GM12878 (cell line): Measurements from ENCODE around the gene ZMYND15. TPM values are rescaled to one million over a fixed set of nuclear protein-coding genes. Genes with fewer than 3 reads are reported as not detected.

ENCODE experiments used
- ATAC-seq: fragments of 200-7000 bp; cut with Tn5 transposase; 3 replicates; pipeline ENCODE4 v1.9.1; 2020; ENCODE audit warnings: mild to moderate bottlenecking, moderate library complexity
- BruUV-seq: library from RNA; stranded (reverse); fragments of 400-500 nt; replicated peaks from 2 replicates; lab custom pipeline; 2021; lab: Mats Ljungman, UMichigan
- CTCF ChIA-PET: fragments of 300-600 bp; sonication (Branson Sonifier 250); formaldehyde crosslinking; extraction: SDS; loops from one replicate; lab custom pipeline; 2021; ENCODE audit warnings: inconsistent platforms; lab: Yijun Ruan, JAX
- POLR2A ChIA-PET: fragments of 350-600 bp; formaldehyde crosslinking; extraction: SDS; loops from one replicate; lab custom pipeline; 2021; ENCODE audit warnings: inconsistent platforms; lab: Charles Lee
- RAD21 ChIA-PET: fragments of 300-600 bp; sonication (Branson Sonifier 250); formaldehyde crosslinking; loops from one replicate; lab custom pipeline; 2023; ENCODE audit warnings: antibody characterized with exemption; ENCODE audit not compliant: unreplicated experiment; lab: Charles Lee
- SMC1A ChIA-PET: fragments of 300-600 bp; sonication (Branson Sonifier 250); formaldehyde crosslinking; loops from one replicate; lab custom pipeline; 2023; ENCODE audit not compliant: unreplicated experiment, uncharacterized antibody; lab: Charles Lee
- DNase-seq: peaks from one replicate; pipeline ENCODE4 v3.0.0-alpha.2; 2011; ENCODE audit warnings: low read depth, low spot score
- FAIRE-seq: peaks from 3 replicates; lab custom pipeline; 2011; peaks lifted over from hg19 to GRCh38; lab: Jason Lieb, UNC
- H2AFZ ChIP-seq: 2 replicates; pipeline ENCODE4 v1.6.0; 2011; ENCODE audit warnings: low read depth, low read length, control low read depth; ENCODE audit not compliant: control insufficient read depth
- H3K27ac ChIP-seq: 2 replicates; pipeline ENCODE4 v1.5.1; 2011; ENCODE audit warnings: control low read depth; ENCODE audit not compliant: control insufficient read depth, insufficient read depth
- H3K27me3 ChIP-seq, 2 experiments: replicated peaks in 1 of 2; 2 replicates each; pipeline versions ENCODE4 v1.6.0 to v1.6.1; 2011; ENCODE audit warnings: low read length in 1 of 2; ENCODE audit not compliant: control insufficient read depth in 2 of 2, insufficient read depth in 2 of 2
- H3K36me3 ChIP-seq, 2 experiments: 2 replicates each; pipeline ENCODE4 v1.5.1; 2011; ENCODE audit warnings: low read length in 1 of 2; ENCODE audit not compliant: control insufficient read depth in 2 of 2, insufficient read depth in 2 of 2
- H3K4me1 ChIP-seq: 2 replicates; pipeline ENCODE4 v1.6.1; 2011; ENCODE audit warnings: mild to moderate bottlenecking, low read length, moderate library complexity, mixed read lengths; ENCODE audit not compliant: control insufficient read depth, insufficient read depth
- H3K4me2 ChIP-seq: 2 replicates; pipeline ENCODE4 v1.6.0; 2011; ENCODE audit warnings: control low read depth; ENCODE audit not compliant: control insufficient read depth, insufficient read depth
- H3K4me3 ChIP-seq: fragments of 200-600 bp; sonication (generic); 2 replicates; pipeline ENCODE4 v1.5.1; 2016
- H3K79me2 ChIP-seq: 2 replicates; pipeline ENCODE4 v1.6.0; 2011; ENCODE audit warnings: low read length; ENCODE audit not compliant: control insufficient read depth, insufficient read depth
- H3K9ac ChIP-seq: 2 replicates; pipeline ENCODE4 v1.8.0; 2011; ENCODE audit warnings: low read length, control low read depth, mixed read lengths; ENCODE audit not compliant: control insufficient read depth, insufficient read depth
- H3K9me3 ChIP-seq: replicated peaks from 3 replicates; pipeline ENCODE4 v1.5.1; 2011; ENCODE audit warnings: mild to moderate bottlenecking, low read length; ENCODE audit not compliant: control insufficient read depth, insufficient read depth
- H4K20me1 ChIP-seq: 2 replicates; pipeline ENCODE4 v1.6.0; 2011; ENCODE audit not compliant: control insufficient read depth, insufficient read depth
- CHD2 ChIP-seq: IDR thresholded peaks from 2 replicates; pipeline ENCODE4 v1.6.1; 2011; ENCODE audit warnings: low read depth, low read length, improper control_type of control experiment, borderline replicate concordance
- KDM1A ChIP-seq: fragments of 200-600 bp; sonication (generic); IDR thresholded peaks from 2 replicates; pipeline ENCODE4 v1.6.1; 2016; ENCODE audit warnings: borderline replicate concordance
- MEF2A ChIP-seq: IDR thresholded peaks from 2 replicates; pipeline ENCODE4 v1.6.1; 2011; ENCODE audit warnings: low read depth, mild to moderate bottlenecking, low read length, moderate library complexity; ENCODE audit not compliant: insufficient read depth
- POLR2AphosphoS2 ChIP-seq: IDR thresholded peaks from 2 replicates; pipeline ENCODE4 v1.6.1; 2011; ENCODE audit warnings: low read depth, mild to moderate bottlenecking, low read length, improper control_type of control experiment, moderate library complexity
- SRF ChIP-seq, 2 experiments: IDR thresholded peaks; 2 replicates each; pipeline ENCODE4 v1.6.1; 2011; ENCODE audit warnings: low read depth in 2 of 2, low read length in 2 of 2, mild to moderate bottlenecking in 1 of 2, moderate library complexity in 1 of 2
- SUZ12 ChIP-seq: fragments of 200-600 bp; sonication (generic); IDR thresholded peaks from one replicate; pipeline ENCODE4 v1.6.1; 2018; ENCODE audit warnings: antibody characterized with exemption, mild to moderate bottlenecking; ENCODE audit not compliant: unreplicated experiment
- ZNF217 ChIP-seq: fragments of 450-650 bp; IDR thresholded peaks from 2 replicates; pipeline ENCODE4 v1.6.1; 2017; ENCODE audit warnings: antibody characterized with exemption, mild to moderate bottlenecking
- ZNF274 ChIP-seq: IDR thresholded peaks from one replicate; pipeline ENCODE4 v1.8.0; 2011; ENCODE audit not compliant: insufficient read length, insufficient read depth
- ZZZ3 ChIP-seq: IDR thresholded peaks from 2 replicates; pipeline ENCODE4 v1.6.1; 2011; ENCODE audit warnings: low read depth; ENCODE audit not compliant: control insufficient read depth, insufficient read length
- WGBS: methylation state at CpG from one replicate; pipeline ENCODE4 v1.1.6; 2016; ENCODE audit warnings: low lambda C conversion rate; ENCODE audit not compliant: insufficient replicate concordance, insufficient coverage; ENCODE audit errors: missing lambda C conversion rate; 5-methylcytosine and 5-hydroxymethylcytosine counted together
- in situ Hi-C: fragments of 300-500 bp; cut with MboI; formaldehyde crosslinking; loops from 9 replicates; pipeline ENCODE4 v1.14.3; 2018; ENCODE audit warnings: mixed read lengths
- intact Hi-C: fragments of 100-400 bp; cut with micrococcal nuclease; formaldehyde crosslinking; loops from one replicate; pipeline ENCODE4 v1.14.2; 2022; ENCODE audit not compliant: unreplicated experiment
- polyA plus RNA-seq, 11 experiments: library from polyadenylated mRNA; depleted of rRNA in 4 of 11; unstranded in 6 of 11; stranded (reverse) in 5 of 11; fragments of >200 nt; fragmentation: Nextera tagmentation in 4 of 11; fragmentation: Illumina TruSeq in 1 of 11; extraction: Ambion mirVana in 4 of 11; extraction: Trizol in 1 of 11; gene quantifications; 1 replicate in 1 of 11; 2 replicates in 10 of 11; pipeline versions ENCODE4 v1.2.1 to v1.2.3, GENCODE V29; 2011 to 2016; ENCODE audit warnings: inconsistent platforms in 2 of 11, missing spikeins in 2 of 11, low read depth in 1 of 11
- total RNA-seq, 4 experiments: library from RNA; depleted of rRNA in 3 of 4; stranded (reverse); fragments of >200 nt in 3 of 4; fragmentation: Illumina TruSeq in 1 of 4; extraction: Trizol in 1 of 4; gene quantifications; 2 replicates each; pipeline versions ENCODE4 v1.2.1 to v1.2.3, GENCODE V29; 2013 to 2021
- TF ChIP-seq, protein P1 (sequence below): IDR thresholded peaks from 2 replicates; pipeline ENCODE4 v1.6.1; 2011; ENCODE audit warnings: low read depth, low read length, improper control_type of control experiment, borderline replicate concordance
- TF ChIP-seq, protein P2 (sequence below): fragments of 450-650 bp; IDR thresholded peaks from 2 replicates; pipeline ENCODE4 v1.6.1; 2017; ENCODE audit warnings: antibody characterized with exemption, mild to moderate bottlenecking, moderate library complexity

Gene ZMYND15
- total and polyA plus RNA-seq, 10 of the 15 experiments (the other 5 are each of a cell fraction or from before 2014, with no cell fraction given) = 0.03 to 0.17 (median 0.06) TPM; not detected in 4

DNA sequence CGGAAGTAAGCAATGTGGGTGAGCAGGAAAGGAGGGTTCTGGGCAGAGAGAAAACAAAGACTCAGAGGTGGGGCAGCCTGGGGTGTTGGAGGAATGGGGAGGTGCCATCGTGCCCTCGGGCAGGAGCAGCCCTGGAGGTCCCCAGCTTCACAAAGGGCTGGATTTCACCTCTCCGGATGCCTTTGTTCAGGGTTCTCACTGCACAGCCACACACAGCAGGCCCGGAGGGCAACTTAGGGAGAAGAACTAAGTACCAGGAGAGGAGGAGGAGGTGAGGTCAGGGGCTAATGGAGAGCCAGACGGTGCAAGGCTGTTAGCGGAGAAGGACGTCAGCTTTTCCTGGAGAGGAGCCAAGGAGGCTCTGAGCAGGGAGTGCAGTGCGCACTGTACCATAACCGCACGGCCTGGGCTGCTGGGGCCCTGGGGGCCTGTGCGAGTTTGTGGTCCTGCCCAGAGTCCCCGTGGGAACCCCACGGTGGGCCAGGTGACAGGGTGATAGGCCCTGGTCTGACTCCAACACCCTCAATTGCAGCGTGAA, 19.9 kb upstream of the ZMYND15 start (continued):
- no peak for TF ChIP-seq ZNF274

- Histone ChIP-seq H3K4me1 (peaks cover 5% of the 10 kb centered on the region), H3K79me2 (no peaks in the 10 kb centered on the region), H3K9ac (no peak overlapping the region), H3K9me3 (no peaks in the 10 kb centered on the region), H2AFZ (no peak overlapping the region), H3K36me3 (peaks cover 8 to 12% of the 10 kb centered on the region in 2 experiments; a peak in 3 of 4 replicates), H3K4me2 (no peak overlapping the region), H4K20me1 (no peaks in the 10 kb centered on the region), H3K27me3 (no peaks in the 10 kb centered on the region), H3K27ac (no peak overlapping the region), H3K4me3 (no peak overlapping the region)
- no peak for DNase-seq
- in situ Hi-C loops (no loop called here), intact Hi-C loops (no loop called here)
- ChIA-PET POLR2A (no interaction called here), CTCF (no interaction called here), RAD21 (no interaction called here), SMC1A (interaction anchor here (1.6 kb wide), 1 partner anchor 10 kb away, joined by 3 read pairs; the partner anchor contains the start of gene ARRB2)
- 96% methylated on average over 7 of the region's 7 CpGs for WGBS
- FAIRE-seq = no peak
- TF ChIP-seq ZZZ3 (no peak), SUZ12 (no peak), SRF (IDR thresholded peaks at IDR 0.05; ENCODE audit: low read depth in 2 of 2, low read length in 2 of 2) (no peak), CHD2 (no peak), MEF2A (no peak), KDM1A (no peak), POLR2AphosphoS2 (no peak), ZNF217 (no peak)
- TF ChIP-seq, protein P1, sequence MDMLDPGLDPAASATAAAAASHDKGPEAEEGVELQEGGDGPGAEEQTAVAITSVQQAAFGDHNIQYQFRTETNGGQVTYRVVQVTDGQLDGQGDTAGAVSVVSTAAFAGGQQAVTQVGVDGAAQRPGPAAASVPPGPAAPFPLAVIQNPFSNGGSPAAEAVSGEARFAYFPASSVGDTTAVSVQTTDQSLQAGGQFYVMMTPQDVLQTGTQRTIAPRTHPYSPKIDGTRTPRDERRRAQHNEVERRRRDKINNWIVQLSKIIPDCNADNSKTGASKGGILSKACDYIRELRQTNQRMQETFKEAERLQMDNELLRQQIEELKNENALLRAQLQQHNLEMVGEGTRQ = no peak
- TF ChIP-seq, protein P2, sequence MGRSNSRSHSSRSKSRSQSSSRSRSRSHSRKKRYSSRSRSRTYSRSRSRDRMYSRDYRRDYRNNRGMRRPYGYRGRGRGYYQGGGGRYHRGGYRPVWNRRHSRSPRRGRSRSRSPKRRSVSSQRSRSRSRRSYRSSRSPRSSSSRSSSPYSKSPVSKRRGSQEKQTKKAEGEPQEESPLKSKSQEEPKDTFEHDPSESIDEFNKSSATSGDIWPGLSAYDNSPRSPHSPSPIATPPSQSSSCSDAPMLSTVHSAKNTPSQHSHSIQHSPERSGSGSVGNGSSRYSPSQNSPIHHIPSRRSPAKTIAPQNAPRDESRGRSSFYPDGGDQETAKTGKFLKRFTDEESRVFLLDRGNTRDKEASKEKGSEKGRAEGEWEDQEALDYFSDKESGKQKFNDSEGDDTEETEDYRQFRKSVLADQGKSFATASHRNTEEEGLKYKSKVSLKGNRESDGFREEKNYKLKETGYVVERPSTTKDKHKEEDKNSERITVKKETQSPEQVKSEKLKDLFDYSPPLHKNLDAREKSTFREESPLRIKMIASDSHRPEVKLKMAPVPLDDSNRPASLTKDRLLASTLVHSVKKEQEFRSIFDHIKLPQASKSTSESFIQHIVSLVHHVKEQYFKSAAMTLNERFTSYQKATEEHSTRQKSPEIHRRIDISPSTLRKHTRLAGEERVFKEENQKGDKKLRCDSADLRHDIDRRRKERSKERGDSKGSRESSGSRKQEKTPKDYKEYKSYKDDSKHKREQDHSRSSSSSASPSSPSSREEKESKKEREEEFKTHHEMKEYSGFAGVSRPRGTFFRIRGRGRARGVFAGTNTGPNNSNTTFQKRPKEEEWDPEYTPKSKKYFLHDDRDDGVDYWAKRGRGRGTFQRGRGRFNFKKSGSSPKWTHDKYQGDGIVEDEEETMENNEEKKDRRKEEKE = no peak
- ATAC-seq = no peak
- TSS peak; percentile 89 for BruUV-seq
Observed at GRCh38 chr17:4720787-4721186, 18.8 kb upstream of the ZMYND15 start.
